ENCODE measurements around the gene ICA1L. TPM values are rescaled to one million over a fixed set of nuclear protein-coding genes. Genes with fewer than 3 reads are reported as not detected.
A peak's percentile ranks its signal among the peaks of the same experiment; 100 is the strongest.
"Not testable (repeated sequence)": the region's sequence is repeated elsewhere in the genome, so short reads cannot be mapped to it uniquely, and the experiment has no call there.

ICA1L gene
- total RNA-seq: 10 to 100 TPM in 1 of 2 donors, 1 to 10 TPM in 1; 9.2 to 21.2 TPM
- 1 to 10 TPM; 1.3 to 2.6 TPM for polyA plus RNA-seq
- long read RNA-seq, donor 1: 0 reads
- long read RNA-seq, donor 2: 0 reads
- long read RNA-seq, donor 3: 0 reads
- long read RNA-seq, donor 4, partial matches to known transcripts: 0 of 1 reads
- long read RNA-seq, donor 4, other reads (novel, unspliced or antisense): 0 of 1 reads
- long read RNA-seq, donor 5: 0 reads

DNA sequence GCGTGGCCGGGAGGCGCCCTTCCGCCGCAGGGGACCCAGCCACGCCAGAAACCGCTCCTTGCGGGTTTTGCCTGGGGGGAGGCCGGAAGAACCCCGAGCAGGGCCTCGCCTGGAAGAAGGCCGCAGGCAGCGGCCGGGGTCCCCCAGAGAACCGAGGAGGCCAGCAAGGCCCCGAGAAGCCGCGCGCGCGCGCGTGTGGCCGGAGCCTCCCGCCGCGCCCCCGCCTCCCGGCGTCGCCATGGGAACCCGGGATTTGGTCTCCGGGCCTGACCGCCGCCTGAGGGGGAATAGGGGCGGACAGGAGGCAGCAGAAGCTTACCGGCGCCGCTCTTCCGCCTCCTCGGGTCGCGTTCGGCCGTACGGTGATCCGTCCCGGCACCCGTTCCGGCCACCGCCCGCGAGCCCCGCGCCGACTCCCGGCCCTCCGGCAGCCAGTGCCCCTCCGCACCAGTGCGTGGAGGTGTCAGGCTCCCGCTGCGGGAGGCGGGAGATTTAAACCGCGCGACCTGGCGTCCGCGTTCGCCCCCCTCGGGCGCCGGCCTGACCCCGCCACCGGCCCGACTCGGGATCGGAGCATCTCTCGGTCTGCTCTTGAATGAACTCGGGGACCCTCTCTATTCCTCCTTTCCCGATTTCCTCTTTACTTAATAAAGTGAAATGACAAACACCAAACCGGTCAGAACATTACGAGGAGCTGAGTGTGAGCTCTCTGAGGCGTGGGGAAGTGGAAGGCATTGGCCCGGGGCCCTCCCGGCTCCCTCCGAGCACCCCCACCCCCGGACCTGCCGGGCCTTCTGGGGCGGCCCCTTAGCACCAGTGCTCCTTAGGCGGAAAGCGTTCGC is at the start of gene ICA1L:
Gene ICA1L, minus strand, starts transcription at position 467 of the 842 bp plus-strand sequence. CDS start 42,757 bp downstream, outside the sequence.
- Histone ChIP-seq H3K27me3 (ENCODE audit: control insufficient read depth in 3 of 3, insufficient read depth in 3 of 3, low read length in 2 of 3) (no peaks in the 10 kb centered on the region), H3K4me1 (ENCODE audit: control insufficient read depth in 5 of 5, insufficient read depth in 5 of 5, low read length in 5 of 5) (peaks cover 0 to 8% (median 0%) of the 10 kb centered on the region in 5 donors), H3K9ac (ENCODE audit: insufficient read depth in 1 of 2, low read length in 2 of 2) (peak within 1 kb of the TSS; percentile 61 to 88), H3K9me3 (ENCODE audit: control insufficient read depth in 4 of 4, insufficient read depth in 3 of 4, low read length in 3 of 4) (no peaks in the 10 kb centered on the region), H3K4me3 (peak within 1 kb of the TSS; percentile 96), H3K36me3 (ENCODE audit: control insufficient read depth in 4 of 4, insufficient read depth in 4 of 4, low read length in 4 of 4) (peaks cover 0 to 3% (median 0%) of the 10 kb centered on the region in 4 donors), H3K27ac (ENCODE audit: low read depth in 1 of 2, low read length in 1 of 2) (peak within 1 kb of the TSS; percentile 85 to 86)
- peak; percentile 85 for ATAC-seq (ENCODE audit: insufficient read depth, low FRiP score)
- WGBS, 2 donors: 0% methylated on average over 53 to 93 of the region's 93 CpGs
- peak; percentile 85 to 87 (median 85) for DNase-seq
- TF ChIP-seq, protein P1, sequence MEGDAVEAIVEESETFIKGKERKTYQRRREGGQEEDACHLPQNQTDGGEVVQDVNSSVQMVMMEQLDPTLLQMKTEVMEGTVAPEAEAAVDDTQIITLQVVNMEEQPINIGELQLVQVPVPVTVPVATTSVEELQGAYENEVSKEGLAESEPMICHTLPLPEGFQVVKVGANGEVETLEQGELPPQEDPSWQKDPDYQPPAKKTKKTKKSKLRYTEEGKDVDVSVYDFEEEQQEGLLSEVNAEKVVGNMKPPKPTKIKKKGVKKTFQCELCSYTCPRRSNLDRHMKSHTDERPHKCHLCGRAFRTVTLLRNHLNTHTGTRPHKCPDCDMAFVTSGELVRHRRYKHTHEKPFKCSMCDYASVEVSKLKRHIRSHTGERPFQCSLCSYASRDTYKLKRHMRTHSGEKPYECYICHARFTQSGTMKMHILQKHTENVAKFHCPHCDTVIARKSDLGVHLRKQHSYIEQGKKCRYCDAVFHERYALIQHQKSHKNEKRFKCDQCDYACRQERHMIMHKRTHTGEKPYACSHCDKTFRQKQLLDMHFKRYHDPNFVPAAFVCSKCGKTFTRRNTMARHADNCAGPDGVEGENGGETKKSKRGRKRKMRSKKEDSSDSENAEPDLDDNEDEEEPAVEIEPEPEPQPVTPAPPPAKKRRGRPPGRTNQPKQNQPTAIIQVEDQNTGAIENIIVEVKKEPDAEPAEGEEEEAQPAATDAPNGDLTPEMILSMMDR (IDR thresholded peaks at IDR 0.05; ENCODE audit: control extremely low read depth, extremely low read depth): no peak

DNA sequence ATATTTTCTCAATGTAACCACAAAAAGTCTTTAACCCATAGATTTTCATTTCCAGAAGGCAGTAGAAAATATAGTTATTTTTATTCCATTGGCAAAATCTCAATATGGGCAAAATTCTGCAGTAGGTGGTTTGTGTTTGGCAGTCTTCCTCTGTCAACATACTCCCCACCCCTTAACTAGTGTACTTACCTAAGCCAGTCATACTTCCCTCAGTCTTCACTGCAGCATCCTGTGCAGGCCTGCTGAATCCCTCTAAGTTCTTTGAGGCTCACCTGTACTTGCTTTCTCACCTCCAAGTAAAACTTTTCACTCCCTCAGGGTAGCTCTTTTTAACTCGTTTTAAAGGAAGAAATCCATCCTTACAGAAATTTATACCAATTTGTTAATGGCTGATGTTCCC is 47.3 kb upstream of the ICA1L start:
- Histone ChIP-seq H3K9me3 (ENCODE audit: control insufficient read depth in 4 of 4, insufficient read depth in 3 of 4, low read length in 3 of 4) (no peaks in the 10 kb centered on the region), H3K4me3 (no peak overlapping the region), H3K4me1 (ENCODE audit: control insufficient read depth in 5 of 5, insufficient read depth in 5 of 5, low read length in 5 of 5) (no peaks in the 10 kb centered on the region), H3K36me3 (ENCODE audit: control insufficient read depth in 4 of 4, insufficient read depth in 4 of 4, low read length in 4 of 4) (peaks cover 8 to 17% (median 9%) of the 10 kb centered on the region in 4 donors), H3K27me3 (ENCODE audit: control insufficient read depth in 3 of 3, insufficient read depth in 3 of 3, low read length in 2 of 3) (no peaks in the 10 kb centered on the region), H3K27ac (ENCODE audit: low read depth in 1 of 2, low read length in 1 of 2) (no peak overlapping the region), H3K9ac (ENCODE audit: insufficient read depth in 1 of 2, low read length in 2 of 2) (no peak overlapping the region)
- TF ChIP-seq, protein P1 (IDR thresholded peaks at IDR 0.05; ENCODE audit: control extremely low read depth, extremely low read depth): no peak
- ATAC-seq (ENCODE audit: insufficient read depth, low FRiP score) (no peak), DNase-seq (no peak)
- WGBS, 2 donors: 91 to 92% methylated on average over 1 of the region's 1 CpG

GRCh38 chr2:202912342-202913201 is 41.0 kb upstream of the ICA1L start:
- H3K36me3 ChIP-seq (ENCODE audit: control insufficient read depth in 4 of 4, insufficient read depth in 4 of 4, low read length in 4 of 4); H3K9me3 ChIP-seq (ENCODE audit: control insufficient read depth in 4 of 4, insufficient read depth in 3 of 4, low read length in 3 of 4); H3K27me3 ChIP-seq (ENCODE audit: control insufficient read depth in 3 of 3, insufficient read depth in 3 of 3, low read length in 2 of 3): not testable (repeated sequence)
- H3K9ac ChIP-seq (ENCODE audit: insufficient read depth in 1 of 2, low read length in 2 of 2): peak overlapping the region in 1 of 2 donors; percentile 91
- peak overlapping the region; percentile 84 to 98 for H3K27ac ChIP-seq (ENCODE audit: low read depth in 1 of 2, low read length in 1 of 2)
- peak in 2 of 3 donors; percentile 10 to 48 for DNase-seq
- peaks cover 0 to 11% (median 5%) of the 10 kb centered on the region in 5 donors for H3K4me1 ChIP-seq (ENCODE audit: control insufficient read depth in 5 of 5, insufficient read depth in 5 of 5, low read length in 5 of 5)
- WGBS, 2 donors: 1 to 4% methylated on average over 8 to 23 of the region's 49 CpGs
- peak; percentile 79 for ATAC-seq (ENCODE audit: insufficient read depth, low FRiP score)
- peak overlapping the region; percentile 50 for H3K4me3 ChIP-seq

Measured in lung (tissue), 16 donors.